Right hindlimb (tissue), 1 donor: ENCODE data around the gene ZNF157.

Experiments used
- DNase-seq: peaks from one replicate; pipeline ENCODE4 v3.0.0-alpha.2; 2018

The ZNF157 gene

DNA sequence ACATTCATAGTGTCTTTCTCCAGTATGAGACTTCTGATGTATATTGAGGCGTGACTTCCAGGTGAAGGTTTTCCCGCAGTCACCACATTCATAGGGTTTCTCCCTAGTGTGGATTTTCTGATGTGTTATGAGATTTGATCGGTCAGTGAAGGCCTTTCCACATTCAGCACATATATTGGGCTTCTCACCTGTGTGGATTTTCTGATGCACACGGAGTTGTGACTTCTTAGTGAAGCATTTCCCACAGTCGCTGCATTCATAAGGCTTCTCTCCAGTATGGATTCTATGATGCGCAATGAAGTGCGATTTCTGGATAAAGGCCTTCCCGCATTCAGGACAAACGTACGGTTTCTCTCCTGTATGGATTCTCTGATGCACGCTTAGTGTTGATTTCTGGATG, 77.2 kb downstream of the ZNF157 start:
- DNase-seq, result no peak

DNA sequence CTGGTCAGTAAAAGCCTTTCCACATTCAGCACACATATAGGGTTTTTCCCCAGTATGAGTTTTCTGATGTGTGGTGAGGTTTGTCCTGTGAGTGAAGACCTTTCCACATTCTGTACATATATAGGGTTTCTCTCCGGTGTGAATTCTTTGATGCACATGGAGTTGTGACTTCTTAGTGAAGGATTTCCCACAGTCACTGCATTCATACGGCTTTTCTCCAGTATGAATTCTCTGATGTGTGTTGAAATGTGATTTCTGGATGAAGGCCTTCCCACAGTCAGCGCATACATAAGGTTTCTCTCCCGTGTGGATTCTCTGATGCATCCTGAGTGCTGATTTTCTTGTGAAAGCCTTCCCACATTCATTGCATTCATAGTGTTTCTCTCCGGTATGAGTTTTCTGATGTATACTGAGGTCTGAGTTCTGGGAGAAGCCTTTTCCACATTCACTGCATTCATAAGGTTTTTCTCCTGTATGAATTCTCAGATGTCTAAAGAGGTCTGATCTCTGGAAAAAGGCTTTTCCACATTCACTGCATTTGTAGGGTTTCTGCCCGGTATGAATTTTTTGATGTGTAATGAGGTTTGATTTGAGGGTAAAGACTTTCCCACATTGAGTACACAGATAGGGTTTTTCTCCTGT, 77.9 kb downstream of the ZNF157 start:
- DNase-seq, result no peak

DNA sequence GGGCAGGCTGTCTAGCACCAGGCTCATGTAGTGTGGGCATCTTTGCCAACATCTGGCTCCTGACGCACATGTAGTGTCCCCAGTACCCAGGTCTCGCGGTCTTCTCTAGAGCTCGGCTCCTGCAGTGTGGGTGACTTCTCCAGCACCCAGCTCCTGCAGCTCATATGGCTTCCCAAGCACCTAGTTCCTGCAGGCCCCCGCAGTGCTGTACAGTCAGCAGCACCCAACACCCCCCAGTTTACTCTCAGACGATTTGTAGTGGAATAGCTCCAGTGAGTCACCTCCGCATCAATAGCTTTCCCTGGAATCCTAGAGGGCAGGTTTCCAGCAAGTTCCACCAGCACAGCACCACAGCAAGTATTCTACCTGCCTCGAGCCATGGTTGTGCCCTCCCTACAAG, 81.7 kb downstream of the ZNF157 start:
- DNase-seq, result no peak

DNA sequence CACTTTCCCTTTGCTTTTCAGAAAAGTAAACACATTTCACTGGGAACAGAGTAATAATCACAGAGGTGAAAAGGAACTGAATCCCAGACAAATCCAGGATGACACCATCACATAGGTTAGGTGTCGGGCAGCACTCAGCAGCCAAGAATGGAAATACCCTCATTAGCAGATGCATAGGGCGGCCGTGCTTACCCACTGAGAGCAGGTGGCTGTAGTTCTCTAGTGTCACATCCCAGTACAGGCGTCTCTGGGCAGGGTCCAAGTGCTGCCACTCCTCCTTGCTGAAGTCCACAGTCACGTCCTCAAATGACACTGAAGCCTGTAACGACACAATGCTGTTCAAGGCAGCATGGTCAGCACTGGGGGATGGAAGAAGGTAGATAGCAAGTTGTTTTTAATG, 85.7 kb downstream of the ZNF157 start:
- no peak for DNase-seq

DNA sequence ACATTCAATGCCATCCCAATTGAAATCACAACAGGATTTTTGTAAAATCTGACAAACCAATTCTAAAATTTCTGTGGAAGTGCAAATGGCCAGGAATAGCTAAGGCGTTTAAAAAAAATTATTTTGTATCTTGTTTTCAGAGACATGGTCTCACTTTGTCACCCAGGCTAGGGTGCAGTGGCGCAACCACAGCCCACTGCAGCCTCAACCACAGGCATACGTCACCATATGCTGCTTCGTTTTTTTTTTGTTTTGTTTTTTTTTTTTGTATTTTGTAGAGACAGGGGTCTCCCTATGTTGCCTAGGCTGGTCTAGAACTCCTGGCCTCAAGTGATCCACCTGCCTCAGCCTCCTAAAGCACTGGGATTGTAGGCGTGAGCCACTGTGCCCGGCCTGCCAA, 88.2 kb downstream of the ZNF157 start:
- no peak for DNase-seq

DNA sequence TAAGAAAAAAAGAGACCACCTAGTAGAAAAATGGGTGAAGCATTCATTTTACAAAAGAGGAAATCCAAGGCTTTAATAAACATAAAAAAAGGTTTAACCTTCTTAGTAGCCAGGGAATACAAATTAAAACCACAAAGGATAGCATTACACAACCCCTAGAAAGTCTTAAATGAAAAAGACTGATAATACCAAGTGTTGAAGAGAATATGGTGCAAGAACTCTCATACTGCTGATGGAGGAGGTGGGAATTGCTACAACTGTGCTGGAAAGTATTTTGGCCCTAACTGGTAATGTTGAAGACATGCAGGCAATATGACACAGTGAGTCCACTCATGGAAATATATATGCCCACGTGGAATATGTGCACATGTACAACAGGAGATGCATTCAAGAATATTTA, 90.2 kb downstream of the ZNF157 start:
- DNase-seq, result no peak
